OCI-LY1 (cell line): ENCODE measurements around the gene CDKL5.

ENCODE experiments used
- H2AFZ ChIP-seq: fragments of 200-600 bp; sonication (generic), shearing (Covaris generic); 2 replicates; pipeline ENCODE4 v1.6.0; 2014; ENCODE audit warnings: antibody characterized with exemption, mild to moderate bottlenecking, low read length
- H3F3A ChIP-seq: fragments of 200-600 bp; sonication (generic), shearing (Covaris generic); 2 replicates; pipeline ENCODE4 v1.6.0; 2014; ENCODE audit warnings: mild to moderate bottlenecking, antibody characterized with exemption, low read length, moderate library complexity; ENCODE audit not compliant: insufficient read depth
- H3K27ac ChIP-seq: fragments of 200-600 bp; sonication (generic); 2 replicates; pipeline ENCODE4 v1.5.1; 2014; ENCODE audit warnings: low read length, mixed run types, mild to moderate bottlenecking, low read depth; ENCODE audit not compliant: poor library complexity, severe bottlenecking
- H3K27me3 ChIP-seq: fragments of 200-600 bp; sonication (generic); 2 replicates; pipeline ENCODE4 v1.6.0; 2014; ENCODE audit warnings: antibody characterized with exemption, mild to moderate bottlenecking, low read length, moderate library complexity; ENCODE audit not compliant: insufficient read depth
- H3K36me3 ChIP-seq: fragments of 200-600 bp; sonication (generic); 2 replicates; pipeline ENCODE4 v1.6.1; 2014; ENCODE audit warnings: mild to moderate bottlenecking, antibody characterized with exemption, low read length, moderate library complexity, mixed read lengths; ENCODE audit not compliant: insufficient read depth
- H3K4me1 ChIP-seq: fragments of 200-600 bp; sonication (generic); 2 replicates; pipeline ENCODE4 v1.5.1; 2014; ENCODE audit warnings: mild to moderate bottlenecking, low read length, moderate library complexity; ENCODE audit not compliant: insufficient read depth, severe bottlenecking
- H3K4me2 ChIP-seq: fragments of 200-600 bp; sonication (generic), shearing (Covaris generic); 2 replicates; pipeline ENCODE4 v1.6.1; 2014; ENCODE audit warnings: low read length
- H3K4me3 ChIP-seq: fragments of 200-600 bp; sonication (generic); 2 replicates; pipeline ENCODE4 v1.5.1; 2014; ENCODE audit warnings: low read length, low read depth, mild to moderate bottlenecking, mixed read lengths; ENCODE audit not compliant: poor library complexity, severe bottlenecking
- H3K79me2 ChIP-seq: fragments of 200-600 bp; shearing (Covaris generic); 2 replicates; pipeline ENCODE4 v1.6.1; 2016; ENCODE audit warnings: mixed run types, low read length, mixed read lengths; ENCODE audit not compliant: insufficient read depth
- H3K9ac ChIP-seq: fragments of 200-600 bp; sonication (generic), shearing (Covaris generic); 2 replicates; pipeline ENCODE4 v1.6.1; 2014; ENCODE audit warnings: mild to moderate bottlenecking, low read length, mixed read lengths
- H3K9me2 ChIP-seq: fragments of 200-600 bp; sonication (generic), shearing (Covaris generic); 2 replicates; pipeline ENCODE4 v1.6.1; 2014; ENCODE audit warnings: low read depth, mild to moderate bottlenecking, low read length, mixed read lengths
- H3K9me3 ChIP-seq: fragments of 200-600 bp; shearing (Covaris generic); 2 replicates; pipeline ENCODE4 v1.6.1; 2014; ENCODE audit warnings: low read length, mixed read lengths
- H4K20me1 ChIP-seq: fragments of 200-600 bp; sonication (generic), shearing (Covaris generic); 2 replicates; pipeline ENCODE4 v1.6.0; 2016; ENCODE audit warnings: mild to moderate bottlenecking, low read length; ENCODE audit not compliant: insufficient read depth
- EZH2 ChIP-seq: fragments of 200-600 bp; sonication (generic), shearing (Covaris generic); IDR thresholded peaks from 2 replicates; pipeline ENCODE4 v1.8.0; 2017; ENCODE audit warnings: borderline replicate concordance, mixed run types, mild to moderate bottlenecking, antibody characterized with exemption, low read length, moderate library complexity, mixed read lengths
- TF ChIP-seq, protein P1 (sequence below): fragments of 200-600 bp; sonication (generic), shearing (Covaris generic); IDR thresholded peaks from 2 replicates; pipeline ENCODE4 v1.5.1; 2017; ENCODE audit warnings: mild to moderate bottlenecking, antibody characterized with exemption, low read length, moderate library complexity, mixed read lengths

Gene CDKL5

DNA sequence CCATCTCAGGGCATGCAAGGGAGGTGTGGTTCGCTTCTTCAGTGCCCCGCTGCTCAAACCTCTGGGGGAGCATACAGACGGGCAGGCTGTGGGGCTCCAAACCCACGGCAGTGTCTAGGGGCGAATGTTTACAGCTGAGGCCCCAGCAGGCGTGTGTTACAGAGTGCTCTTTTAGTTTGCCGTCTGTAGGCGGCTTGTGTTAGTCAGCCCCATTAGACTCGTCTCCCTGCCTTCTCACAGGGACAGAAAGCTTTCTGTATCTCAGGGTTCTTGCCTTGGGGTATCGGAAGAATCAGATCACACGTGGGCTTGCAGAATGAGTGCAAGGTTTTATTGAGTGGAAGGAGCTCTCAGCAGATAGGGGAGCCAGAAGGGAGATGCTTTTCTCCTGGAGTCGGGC is 235.9 kb downstream of the CDKL5 start:
- H3K79me2 ChIP-seq, result no peaks in the 10 kb centered on the region
- no peak overlapping the region for H3K4me2 ChIP-seq
- no peaks in the 10 kb centered on the region for H3K27me3 ChIP-seq
- H3K9ac ChIP-seq, result no peak overlapping the region
- H2AFZ ChIP-seq, result no peak overlapping the region
- no peaks in the 10 kb centered on the region for H3K9me3 ChIP-seq
- no peak overlapping the region for H3K4me3 ChIP-seq
- no peaks in the 10 kb centered on the region for H3F3A ChIP-seq
- no peaks in the 10 kb centered on the region for H3K9me2 ChIP-seq
- H4K20me1 ChIP-seq, result no peaks in the 10 kb centered on the region
- H3K4me1 ChIP-seq, result no peaks in the 10 kb centered on the region
- H3K27ac ChIP-seq, result no peak overlapping the region
- H3K36me3 ChIP-seq, result no peaks in the 10 kb centered on the region
- TF ChIP-seq, protein P1, sequence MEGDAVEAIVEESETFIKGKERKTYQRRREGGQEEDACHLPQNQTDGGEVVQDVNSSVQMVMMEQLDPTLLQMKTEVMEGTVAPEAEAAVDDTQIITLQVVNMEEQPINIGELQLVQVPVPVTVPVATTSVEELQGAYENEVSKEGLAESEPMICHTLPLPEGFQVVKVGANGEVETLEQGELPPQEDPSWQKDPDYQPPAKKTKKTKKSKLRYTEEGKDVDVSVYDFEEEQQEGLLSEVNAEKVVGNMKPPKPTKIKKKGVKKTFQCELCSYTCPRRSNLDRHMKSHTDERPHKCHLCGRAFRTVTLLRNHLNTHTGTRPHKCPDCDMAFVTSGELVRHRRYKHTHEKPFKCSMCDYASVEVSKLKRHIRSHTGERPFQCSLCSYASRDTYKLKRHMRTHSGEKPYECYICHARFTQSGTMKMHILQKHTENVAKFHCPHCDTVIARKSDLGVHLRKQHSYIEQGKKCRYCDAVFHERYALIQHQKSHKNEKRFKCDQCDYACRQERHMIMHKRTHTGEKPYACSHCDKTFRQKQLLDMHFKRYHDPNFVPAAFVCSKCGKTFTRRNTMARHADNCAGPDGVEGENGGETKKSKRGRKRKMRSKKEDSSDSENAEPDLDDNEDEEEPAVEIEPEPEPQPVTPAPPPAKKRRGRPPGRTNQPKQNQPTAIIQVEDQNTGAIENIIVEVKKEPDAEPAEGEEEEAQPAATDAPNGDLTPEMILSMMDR, result no peak
- no peak for TF ChIP-seq EZH2

DNA sequence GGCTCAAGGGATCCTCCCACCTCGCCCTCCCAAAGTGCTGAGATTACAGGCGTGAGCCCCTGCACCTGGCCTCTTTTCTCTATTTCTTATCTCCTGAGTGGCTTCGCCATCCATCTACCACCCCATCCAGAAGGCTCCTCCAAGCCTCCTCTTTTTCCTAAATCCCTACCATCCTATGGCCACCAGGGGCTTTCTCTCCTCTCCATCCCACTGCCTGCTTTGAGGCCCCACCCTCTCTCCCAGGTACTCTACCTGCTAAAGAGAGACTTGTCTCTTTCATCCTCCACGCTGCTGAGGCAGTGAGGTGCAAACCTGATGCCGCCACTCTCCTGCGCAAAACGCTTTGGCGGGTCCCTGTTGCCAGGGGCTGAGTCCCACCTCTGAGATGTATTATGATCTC is 239.5 kb downstream of the CDKL5 start:
- no peaks in the 10 kb centered on the region for H4K20me1 ChIP-seq

DNA sequence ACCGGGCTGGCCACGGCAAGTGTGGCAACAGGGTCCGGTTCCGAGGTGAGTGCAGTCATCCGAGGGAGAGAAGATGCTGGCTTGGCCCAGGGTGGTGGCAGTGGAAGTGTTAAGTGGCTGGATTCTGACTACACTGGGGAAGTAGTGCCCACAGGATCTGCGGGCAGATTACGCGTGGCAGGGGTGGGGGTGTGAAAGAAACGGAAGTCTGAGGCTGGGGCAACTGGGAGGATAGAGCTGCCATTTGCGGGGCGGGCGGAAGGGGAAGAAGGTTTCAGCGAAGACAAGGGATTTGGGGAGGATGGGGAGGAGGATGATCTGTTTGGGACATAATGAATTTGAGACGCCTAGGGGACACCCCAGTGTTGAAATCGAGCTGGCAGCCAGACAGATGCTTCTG is 241.2 kb downstream of the CDKL5 start:
- Histone ChIP-seq H3K4me1 (no peaks in the 10 kb centered on the region), H3K27me3 (no peaks in the 10 kb centered on the region), H3K4me3 (no peak overlapping the region), H3K79me2 (no peaks in the 10 kb centered on the region), H3K27ac (no peak overlapping the region), H3K4me2 (no peak overlapping the region), H3F3A (no peaks in the 10 kb centered on the region), H3K9me2 (no peaks in the 10 kb centered on the region), H3K36me3 (no peaks in the 10 kb centered on the region), H3K9me3 (no peaks in the 10 kb centered on the region), H2AFZ (no peak overlapping the region), H4K20me1 (no peaks in the 10 kb centered on the region), H3K9ac (no peak overlapping the region)
- TF ChIP-seq, protein P1, result no peak
- no peak for TF ChIP-seq EZH2

More for the DNA sequence above, 239.5 kb downstream of the CDKL5 start:
- Histone ChIP-seq H3K79me2 (no peaks in the 10 kb centered on the region), H3K27ac (no peak overlapping the region), H3F3A (no peaks in the 10 kb centered on the region), H3K4me1 (no peaks in the 10 kb centered on the region), H3K9me2 (no peaks in the 10 kb centered on the region), H2AFZ (no peak overlapping the region), H3K4me3 (no peak overlapping the region), H3K36me3 (no peaks in the 10 kb centered on the region), H3K9me3 (no peaks in the 10 kb centered on the region), H3K27me3 (no peaks in the 10 kb centered on the region), H3K9ac (no peak overlapping the region), H3K4me2 (no peak overlapping the region)
- no peak for TF ChIP-seq EZH2
- TF ChIP-seq, protein P1, result no peak
